Lower leg skin (tissue), 4 donors: ENCODE measurements around the gene MC1R. TPM values are rescaled to one million over a fixed set of nuclear protein-coding genes. Genes with fewer than 3 reads are reported as not detected.

ENCODE experiments used
- DNase-seq, 2 donors: peaks; one replicate each; pipeline ENCODE4 v3.0.0-alpha.2; 2019; ENCODE audit warnings: low spot score in 2 of 2
- H3K4me3 ChIP-seq: fragments of 200-600 bp; sonication (generic); 2 replicates; pipeline ENCODE4 v1.5.1; 2017; ENCODE audit warnings: mild to moderate bottlenecking, low read depth; ENCODE audit not compliant: poor library complexity, severe bottlenecking
- CTCF ChIP-seq, 3 donors: fragments of 450-650 bp; IDR thresholded peaks; one replicate each; pipeline ENCODE4 v1.5.1; 2016; ENCODE audit warnings: antibody characterized with exemption in 3 of 3, mild to moderate bottlenecking in 3 of 3, moderate library complexity in 2 of 3
- POLR2A ChIP-seq, 2 donors: fragments of 450-650 bp; IDR thresholded peaks; one replicate each; pipeline ENCODE4 v1.6.1; 2016 to 2017; ENCODE audit warnings: antibody characterized with exemption in 2 of 2, mild to moderate bottlenecking in 1 of 2, moderate library complexity in 1 of 2
- WGBS, 2 donors: methylation state at CpG; one replicate each; pipeline ENCODE4 v1.1.5; 2018; 5-methylcytosine and 5-hydroxymethylcytosine counted together
- intact Hi-C: fragments of 100-400 bp; cut with DNase I; formaldehyde crosslinking; loops from one replicate; pipeline ENCODE4 v1.15.0; 2023; ENCODE audit warnings: low total_unique reads
- total RNA-seq, 4 donors: library from RNA; depleted of rRNA; stranded (reverse); fragments of >200 nt; gene quantifications; one replicate each; pipeline ENCODE4 v1.1.0, GENCODE V29; 2016

MC1R gene
- total RNA-seq, 4 donors from 2014 or later, result 3.4 to 6.5 (median 4.5) TPM

- no peak overlapping the region for H3K4me3 ChIP-seq
- WGBS, 2 donors, result 67 to 70% methylated on average over 13 of the region's 13 CpGs
- intact Hi-C loops, result no loop called here
- TF ChIP-seq POLR2A (IDR thresholded peaks at IDR 0.05) (no peak), CTCF (IDR thresholded peaks at IDR 0.05) (no peak)
- DNase-seq, result no peak
Observed at GRCh38 chr16:89936034-89936433, 17.4 kb downstream of the MC1R start.

- intact Hi-C loops, result no loop called here
- DNase-seq, result no peak
- H3K4me3 ChIP-seq, result no peak overlapping the region
- TF ChIP-seq POLR2A (IDR thresholded peaks at IDR 0.05) (no peak), CTCF (IDR thresholded peaks at IDR 0.05) (no peak)
- 91 to 93% methylated on average over 10 to 13 of the region's 14 CpGs for WGBS, 2 donors
Observed at GRCh38 chr16:89936508-89936907, 17.8 kb downstream of the MC1R start.

- WGBS, 2 donors, result 95% methylated on average over 20 of the region's 20 CpGs
- TF ChIP-seq CTCF (IDR thresholded peaks at IDR 0.05), result no peak
- TF ChIP-seq POLR2A (IDR thresholded peaks at IDR 0.05), result no peak
- no peak overlapping the region for H3K4me3 ChIP-seq
- DNase-seq, result no peak
- intact Hi-C loops, result no loop called here
Observed at GRCh38 chr16:89936981-89937380, 18.3 kb downstream of the MC1R start.

GRCh38 chr16:89938175-89938885 is 19.7 kb downstream of the MC1R start:
- no peak overlapping the region for H3K4me3 ChIP-seq
- TF ChIP-seq CTCF (IDR thresholded peaks at IDR 0.05) (no peak), POLR2A (IDR thresholded peaks at IDR 0.05) (no peak)
- intact Hi-C loops, result no loop called here
- 70% methylated on average over 21 of the region's 21 CpGs for WGBS, 2 donors
- DNase-seq, result no peak

GRCh38 chr16:89944773-89945172 is 26.1 kb downstream of the MC1R start:
- 70 to 81% methylated on average over 5 of the region's 5 CpGs for WGBS, 2 donors
- no peak for TF ChIP-seq POLR2A (IDR thresholded peaks at IDR 0.05)
- TF ChIP-seq CTCF (IDR thresholded peaks at IDR 0.05), result no peak

GRCh38 chr16:89945654-89946053 is 27.0 kb downstream of the MC1R start:
- H3K4me3 ChIP-seq, result no peak overlapping the region
- WGBS, 2 donors, result 45 to 58% methylated on average over 7 of the region's 7 CpGs
- intact Hi-C loops, result no loop called here
- DNase-seq, result no peak
- TF ChIP-seq POLR2A (IDR thresholded peaks at IDR 0.05) (no peak), CTCF (IDR thresholded peaks at IDR 0.05) (no peak)

More at GRCh38 chr16:89944773-89945172, 26.1 kb downstream of the MC1R start:
- intact Hi-C loops, result no loop called here
- no peak overlapping the region for H3K4me3 ChIP-seq
- DNase-seq, result no peak
